Stimulated activated CD4-positive, alpha-beta T cell treated with anti-CD3 and anti-CD28 coated beads, Interleukin-12 subunit alpha, Interleukin-12 subunit beta, amount 100 ng/mL, for 24 hours (primary cell): ENCODE results near the gene MED28.
"Not testable (repeated sequence)": the region's sequence is repeated elsewhere in the genome, so short reads cannot be mapped to it uniquely, and the experiment has no call there.

Source experiments
- DNase-seq, 2 experiments: peaks; one replicate each; pipeline ENCODE4 v3.0.0-alpha.2; 2020; ENCODE audit warnings: low read depth in 2 of 2

The MED28 gene, protein sequence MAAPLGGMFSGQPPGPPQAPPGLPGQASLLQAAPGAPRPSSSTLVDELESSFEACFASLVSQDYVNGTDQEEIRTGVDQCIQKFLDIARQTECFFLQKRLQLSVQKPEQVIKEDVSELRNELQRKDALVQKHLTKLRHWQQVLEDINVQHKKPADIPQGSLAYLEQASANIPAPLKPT

GRCh38 chr4:17614416-17615299, at the start of gene MED28:
Gene MED28 (plus strand): TSS chr4:17614641. CDS start chr4:17614655, 14 bp downstream.
- DNase-seq: peak; percentile 86 to 91

- DNase-seq: no peak
Observed at GRCh38 chr4:17565846-17566245, 48.6 kb upstream of the MED28 start.

DNA sequence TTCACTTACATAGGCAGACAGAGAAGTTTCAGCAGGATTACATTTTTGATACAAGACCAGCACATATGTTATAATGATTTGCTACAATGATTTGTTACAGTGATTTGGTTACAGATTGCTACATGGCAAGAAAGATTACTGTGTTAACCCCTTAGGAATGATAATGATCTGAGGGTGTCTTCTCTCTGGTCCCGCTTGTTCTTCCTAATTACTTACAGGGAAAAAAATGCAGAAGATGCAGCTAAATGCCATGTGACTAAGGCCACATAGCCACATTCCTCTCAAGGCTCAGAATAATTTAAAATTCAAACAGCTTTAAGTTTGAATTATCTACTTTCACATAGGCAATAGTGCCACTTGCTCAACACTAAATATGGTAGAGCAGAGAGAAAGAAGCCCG, 47.2 kb upstream of the MED28 start:
- no peak for DNase-seq

DNA sequence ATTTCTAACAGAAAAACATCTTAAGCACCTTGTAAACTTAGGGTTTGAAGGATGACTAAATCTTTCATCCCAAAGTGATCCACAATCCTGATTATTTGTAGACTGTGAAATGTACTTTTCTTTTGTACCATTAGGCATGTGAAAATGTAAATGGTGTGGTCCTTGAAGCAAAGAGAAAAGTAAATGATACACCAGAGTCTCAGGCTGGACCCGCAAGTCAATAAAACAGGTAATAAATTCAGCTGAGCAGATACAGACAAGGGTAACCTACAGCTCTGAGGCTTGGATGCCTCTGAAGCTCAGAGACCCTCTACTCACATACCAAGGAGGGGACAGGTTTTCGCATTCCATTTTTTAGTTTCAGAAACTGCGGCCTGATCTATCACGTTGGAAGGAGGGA, 40.2 kb upstream of the MED28 start:
- no peak for DNase-seq

DNA sequence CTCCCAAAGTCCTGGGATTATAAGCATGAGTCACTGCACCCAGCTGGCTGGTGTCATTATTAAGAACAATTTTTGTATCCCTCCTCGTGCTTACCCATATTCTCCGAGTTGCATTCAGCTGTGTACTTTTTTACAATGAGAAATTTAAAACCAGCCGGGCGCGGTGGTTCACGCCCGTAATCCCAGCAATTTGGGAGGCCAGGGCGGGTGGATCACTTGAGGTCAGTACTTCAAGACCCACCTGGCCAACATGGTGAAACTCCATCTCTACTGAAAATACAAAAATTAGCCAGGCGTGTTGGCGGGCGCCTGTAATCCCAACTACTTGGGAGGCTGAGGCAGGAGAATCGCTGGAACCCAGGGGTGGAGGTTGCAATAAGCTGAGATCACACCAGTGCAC, 39.3 kb upstream of the MED28 start:
- DNase-seq: not testable (repeated sequence)

GRCh38 chr4:17576932-17577664, 37.3 kb upstream of the MED28 start, which contains the start of gene LAP3:
Gene LAP3 (plus strand): TSS chr4:17577198. CDS start chr4:17577466, 268 bp downstream.
- peak; percentile 98 to 100 for DNase-seq

- peak; percentile 10 to 31 for DNase-seq
Observed at GRCh38 chr4:17577665-17578481, 36.6 kb upstream of the MED28 start.

DNA sequence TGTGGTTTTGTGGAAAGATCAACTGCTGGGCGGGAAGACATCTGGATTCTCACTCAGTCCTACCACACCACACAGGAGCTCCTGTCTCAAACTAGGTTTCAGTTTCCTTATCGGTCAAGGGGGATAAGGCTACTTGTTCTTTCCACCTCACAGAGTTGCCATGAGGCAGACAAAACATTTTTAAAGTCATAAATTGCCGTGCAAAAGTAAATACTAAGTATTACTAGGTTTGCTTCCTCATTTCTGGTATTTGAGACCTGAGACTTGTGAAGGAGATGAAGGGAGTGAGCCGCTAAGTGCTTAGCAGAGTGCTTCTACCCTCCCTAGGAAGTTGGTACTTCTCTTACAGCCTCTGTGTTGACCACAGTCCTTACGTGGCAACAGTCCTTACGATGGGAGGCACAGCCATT, 36.0 kb upstream of the MED28 start:
- DNase-seq: no peak

GRCh38 chr4:17580969-17581368, 33.5 kb upstream of the MED28 start:
- DNase-seq: no peak

GRCh38 chr4:17583276-17583675, 31.2 kb upstream of the MED28 start:
- DNase-seq: no peak

DNA sequence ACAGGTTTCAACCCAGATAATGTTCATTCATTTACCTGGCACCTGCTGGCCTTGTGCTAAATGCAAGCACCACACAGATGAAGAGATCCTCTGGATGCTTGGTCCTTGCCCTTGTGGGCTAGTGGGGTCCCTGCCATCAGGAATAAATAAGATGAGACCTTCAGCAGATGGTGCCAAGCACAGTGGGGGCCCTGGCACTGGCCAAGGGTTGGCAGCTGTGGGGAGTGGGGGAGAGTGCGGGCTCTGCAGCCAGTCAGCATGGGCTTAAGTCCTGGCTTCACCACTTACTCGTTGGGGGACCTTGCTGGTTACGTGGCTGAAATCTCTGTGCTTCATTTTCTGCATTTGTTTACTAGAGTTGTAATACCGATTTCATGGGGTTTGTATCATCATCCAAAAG, 30.5 kb upstream of the MED28 start:
- no peak for DNase-seq

DNA sequence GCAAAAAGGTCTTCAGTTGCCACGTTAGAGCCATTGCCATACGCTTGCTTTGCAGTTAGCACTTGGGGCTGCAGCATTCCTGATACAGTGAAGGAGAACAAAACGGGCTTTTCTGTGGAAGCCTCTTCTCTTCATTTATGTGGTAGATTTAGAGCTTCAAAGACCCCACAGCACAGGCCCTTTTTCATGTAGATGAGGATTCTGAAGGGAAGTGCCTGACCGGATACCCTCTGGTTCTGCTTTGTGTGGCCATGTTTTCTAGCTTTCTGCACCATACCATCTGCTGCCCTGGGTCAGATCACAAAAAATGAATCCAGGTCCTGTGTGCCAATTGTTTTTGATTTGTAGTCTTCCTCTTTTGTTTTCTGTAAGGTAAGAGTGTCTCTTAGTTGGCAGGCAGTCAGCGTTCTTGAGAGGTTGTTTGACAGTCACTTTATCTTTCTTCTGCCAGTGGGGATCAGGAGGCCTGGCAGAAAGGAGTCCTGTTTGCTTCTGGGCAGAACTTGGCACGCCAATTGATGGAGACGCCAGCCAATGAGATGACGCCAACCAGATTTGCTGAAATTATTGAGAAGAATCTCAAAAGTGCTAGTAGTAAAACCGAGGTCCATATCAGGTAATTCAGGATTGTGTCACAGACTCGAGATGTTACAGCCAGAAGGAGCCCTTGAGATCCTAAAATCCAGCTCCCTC, 29.8 kb upstream of the MED28 start:
- DNase-seq: no peak

GRCh38 chr4:17587094-17587822, 27.2 kb upstream of the MED28 start:
- no peak for DNase-seq

DNA sequence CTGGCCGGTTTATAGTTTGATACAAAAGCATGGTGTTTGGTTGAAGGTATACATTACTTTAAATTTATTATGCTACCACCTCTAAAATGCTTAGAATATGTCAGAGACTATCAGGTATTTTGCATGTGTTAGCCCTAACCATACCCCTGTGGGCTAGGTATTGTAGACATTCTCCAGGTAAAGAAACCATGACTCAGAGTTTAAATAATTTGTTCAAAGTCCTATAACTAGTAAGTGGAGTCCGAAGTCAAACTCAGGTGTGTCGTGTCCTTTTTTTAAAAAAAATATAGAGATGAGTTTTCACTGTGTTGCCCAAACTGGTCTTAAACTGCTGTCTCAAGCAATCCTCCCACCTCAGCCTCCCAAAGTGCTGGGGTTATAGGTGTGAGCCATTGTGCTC, 25.1 kb upstream of the MED28 start:
- no peak for DNase-seq

- no peak for DNase-seq
Observed at GRCh38 chr4:17595471-17596005, 18.9 kb upstream of the MED28 start.

GRCh38 chr4:17597517-17597916, 16.9 kb upstream of the MED28 start:
- no peak for DNase-seq

DNA sequence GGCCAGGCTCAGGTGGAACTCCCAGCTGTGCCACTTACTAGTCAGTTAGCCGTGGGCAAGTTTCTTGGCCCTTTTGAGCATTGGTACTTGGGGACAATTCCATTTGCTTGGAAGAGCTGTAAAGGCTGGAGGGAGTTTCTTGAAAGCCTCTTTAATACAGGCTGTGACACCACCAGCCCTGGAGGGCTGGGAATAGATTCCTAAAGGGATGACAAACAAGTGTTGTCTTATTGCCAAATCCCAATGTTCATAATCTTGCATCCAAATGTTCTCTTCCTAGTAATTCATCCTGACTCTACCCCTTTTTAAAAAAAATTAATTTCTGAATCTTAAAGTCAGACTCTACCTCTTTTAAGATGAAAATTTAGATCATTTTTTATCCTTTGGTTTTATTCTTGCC, 14.6 kb upstream of the MED28 start:
- DNase-seq: no peak

DNA sequence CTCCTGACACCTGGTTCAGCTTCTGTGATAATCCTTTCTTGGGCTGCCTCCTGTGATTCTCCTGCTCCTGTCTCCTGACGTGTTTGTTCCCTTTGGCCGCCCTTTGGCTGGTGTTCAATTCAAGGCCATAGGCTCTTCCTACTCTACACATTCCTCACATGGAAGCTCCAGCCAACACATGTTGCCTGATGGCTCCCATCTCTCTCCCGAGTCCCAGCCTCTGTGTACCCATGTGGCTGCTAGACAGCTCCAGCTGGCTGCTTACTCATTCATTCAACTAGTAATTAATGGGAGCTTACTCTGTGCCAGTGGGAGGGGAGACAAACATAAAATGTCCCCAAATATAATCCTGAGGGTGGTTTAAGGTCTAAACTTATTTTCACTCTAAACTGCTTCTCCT, 9.2 kb upstream of the MED28 start:
- DNase-seq: no peak

GRCh38 chr4:17613761-17614415, 553 bp upstream of the MED28 start:
- DNase-seq: no peak

DNA sequence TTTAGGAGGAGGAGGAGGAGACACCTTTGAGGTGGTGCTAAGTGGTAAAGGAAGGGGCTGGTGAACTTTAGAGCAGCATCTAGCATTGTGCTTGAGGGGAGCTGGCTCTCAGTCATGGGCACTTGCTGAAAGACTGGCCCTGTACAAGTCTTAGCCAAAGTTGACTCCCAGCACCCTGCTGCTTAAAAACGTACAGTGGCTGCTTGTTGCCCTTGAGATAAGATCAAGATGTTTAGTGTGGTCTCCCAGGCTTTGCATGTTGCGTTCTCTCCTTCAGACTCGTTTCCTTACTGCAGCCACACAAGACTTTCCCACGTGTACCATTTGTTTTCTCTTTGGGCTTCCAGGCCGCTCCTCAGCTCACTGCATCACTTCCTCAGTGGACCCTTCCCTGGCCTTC, 1.8 kb downstream of the MED28 start:
- no peak for DNase-seq
